ENCODE data around the gene CREB5. TPM values are rescaled to one million over a fixed set of nuclear protein-coding genes. Genes with fewer than 3 reads are reported as not detected.

Gene CREB5
- total RNA-seq, 4 donors from 2014 or later: 0.88 to 31.4 (median 15.9) TPM

DNA sequence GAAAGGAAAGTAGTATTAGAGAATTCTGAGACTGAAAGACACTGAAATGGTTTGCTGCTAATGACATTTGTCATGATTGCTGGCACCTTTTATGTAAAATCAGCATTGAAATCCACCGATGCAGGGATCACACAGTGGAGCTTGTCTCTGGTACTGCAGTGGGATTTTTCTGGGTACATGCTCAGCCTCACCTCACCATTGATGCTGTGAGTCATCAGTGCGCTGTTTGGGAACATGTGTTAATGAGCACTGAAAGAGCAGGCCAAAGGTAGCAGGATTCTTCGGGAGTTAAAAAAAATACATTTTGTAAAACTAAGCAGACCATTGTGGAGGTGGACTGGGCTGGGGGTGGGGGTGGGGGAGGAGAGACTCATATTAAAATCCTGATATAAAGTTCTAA, 174.9 kb downstream of the CREB5 start:
- H3K9me3 ChIP-seq: no peaks in the 10 kb centered on the region
- no peak for DNase-seq
- H3K36me3 ChIP-seq: no peaks in the 10 kb centered on the region
- no peaks in the 10 kb centered on the region for H3K4me1 ChIP-seq
- no peak for TF ChIP-seq POLR2A (IDR thresholded peaks at IDR 0.05)
- TF ChIP-seq, protein P1, sequence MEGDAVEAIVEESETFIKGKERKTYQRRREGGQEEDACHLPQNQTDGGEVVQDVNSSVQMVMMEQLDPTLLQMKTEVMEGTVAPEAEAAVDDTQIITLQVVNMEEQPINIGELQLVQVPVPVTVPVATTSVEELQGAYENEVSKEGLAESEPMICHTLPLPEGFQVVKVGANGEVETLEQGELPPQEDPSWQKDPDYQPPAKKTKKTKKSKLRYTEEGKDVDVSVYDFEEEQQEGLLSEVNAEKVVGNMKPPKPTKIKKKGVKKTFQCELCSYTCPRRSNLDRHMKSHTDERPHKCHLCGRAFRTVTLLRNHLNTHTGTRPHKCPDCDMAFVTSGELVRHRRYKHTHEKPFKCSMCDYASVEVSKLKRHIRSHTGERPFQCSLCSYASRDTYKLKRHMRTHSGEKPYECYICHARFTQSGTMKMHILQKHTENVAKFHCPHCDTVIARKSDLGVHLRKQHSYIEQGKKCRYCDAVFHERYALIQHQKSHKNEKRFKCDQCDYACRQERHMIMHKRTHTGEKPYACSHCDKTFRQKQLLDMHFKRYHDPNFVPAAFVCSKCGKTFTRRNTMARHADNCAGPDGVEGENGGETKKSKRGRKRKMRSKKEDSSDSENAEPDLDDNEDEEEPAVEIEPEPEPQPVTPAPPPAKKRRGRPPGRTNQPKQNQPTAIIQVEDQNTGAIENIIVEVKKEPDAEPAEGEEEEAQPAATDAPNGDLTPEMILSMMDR (IDR thresholded peaks at IDR 0.05): no peak
- H3K27ac ChIP-seq: no peak overlapping the region
- H3K4me3 ChIP-seq: no peak overlapping the region
- no peaks in the 10 kb centered on the region for H3K27me3 ChIP-seq

DNA sequence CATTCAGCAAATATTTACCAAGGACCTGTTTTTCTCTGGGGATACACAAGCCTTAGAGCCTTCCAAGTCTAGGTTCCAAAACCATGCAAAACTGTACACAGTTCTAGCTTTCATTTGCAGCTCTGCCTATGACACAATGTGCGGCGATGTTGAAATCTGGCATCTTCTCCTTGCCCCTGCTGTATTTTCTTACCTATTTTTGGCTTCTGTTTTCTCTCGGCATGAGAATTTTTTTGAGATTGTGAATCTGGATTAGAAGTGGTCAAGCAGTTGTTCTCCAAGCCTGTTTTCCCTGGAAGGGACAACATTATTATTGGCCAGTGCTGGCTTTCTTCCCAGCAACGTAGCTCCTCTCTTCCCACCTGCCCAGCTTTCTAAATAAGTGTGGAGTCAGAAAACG, 176.3 kb downstream of the CREB5 start:
- no peaks in the 10 kb centered on the region for H3K9me3 ChIP-seq
- H3K4me3 ChIP-seq: no peak overlapping the region
- TF ChIP-seq POLR2A (IDR thresholded peaks at IDR 0.05): no peak
- TF ChIP-seq, protein P1 (IDR thresholded peaks at IDR 0.05): no peak
- DNase-seq: no peak
- H3K4me1 ChIP-seq: no peaks in the 10 kb centered on the region
- H3K27me3 ChIP-seq: no peaks in the 10 kb centered on the region
- no peaks in the 10 kb centered on the region for H3K36me3 ChIP-seq
- H3K27ac ChIP-seq: no peak overlapping the region

DNA sequence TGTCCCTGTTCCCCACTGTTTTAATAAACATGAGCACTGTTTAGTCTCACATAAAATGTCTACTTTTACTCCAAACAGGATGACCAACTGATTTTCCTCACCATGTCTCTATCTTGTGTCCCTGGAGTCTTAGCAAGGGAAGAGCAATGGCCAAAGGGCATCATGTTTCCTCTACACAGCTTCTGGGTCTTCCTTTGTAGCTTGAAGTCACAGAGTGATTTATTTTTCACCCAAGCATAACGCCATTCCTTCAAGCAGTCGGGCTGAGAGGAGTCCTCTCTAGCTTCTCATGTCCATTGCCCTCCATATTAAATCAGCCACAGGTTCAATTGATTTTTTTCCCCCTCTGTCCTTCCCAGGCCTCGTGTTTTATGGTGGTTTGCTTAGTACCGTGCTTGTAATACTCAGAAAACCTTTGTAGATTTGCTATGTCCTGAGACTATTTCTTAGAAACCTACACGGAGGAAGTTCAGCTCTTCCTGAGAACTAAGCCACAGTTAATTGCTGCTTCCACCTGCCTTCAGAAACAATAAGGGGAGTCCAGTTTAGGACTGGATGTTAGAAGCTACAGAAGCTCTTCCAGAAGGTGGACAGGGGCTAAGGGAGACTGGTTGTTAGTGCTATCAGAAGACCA, 178.8 kb downstream of the CREB5 start:
- no peaks in the 10 kb centered on the region for H3K36me3 ChIP-seq
- H3K4me3 ChIP-seq: no peak overlapping the region
- H3K27me3 ChIP-seq: no peaks in the 10 kb centered on the region
- no peaks in the 10 kb centered on the region for H3K4me1 ChIP-seq
- no peak overlapping the region for H3K27ac ChIP-seq
- DNase-seq: no peak
- TF ChIP-seq, protein P1 (IDR thresholded peaks at IDR 0.05): no peak
- no peak for TF ChIP-seq POLR2A (IDR thresholded peaks at IDR 0.05)
- no peaks in the 10 kb centered on the region for H3K9me3 ChIP-seq

DNA sequence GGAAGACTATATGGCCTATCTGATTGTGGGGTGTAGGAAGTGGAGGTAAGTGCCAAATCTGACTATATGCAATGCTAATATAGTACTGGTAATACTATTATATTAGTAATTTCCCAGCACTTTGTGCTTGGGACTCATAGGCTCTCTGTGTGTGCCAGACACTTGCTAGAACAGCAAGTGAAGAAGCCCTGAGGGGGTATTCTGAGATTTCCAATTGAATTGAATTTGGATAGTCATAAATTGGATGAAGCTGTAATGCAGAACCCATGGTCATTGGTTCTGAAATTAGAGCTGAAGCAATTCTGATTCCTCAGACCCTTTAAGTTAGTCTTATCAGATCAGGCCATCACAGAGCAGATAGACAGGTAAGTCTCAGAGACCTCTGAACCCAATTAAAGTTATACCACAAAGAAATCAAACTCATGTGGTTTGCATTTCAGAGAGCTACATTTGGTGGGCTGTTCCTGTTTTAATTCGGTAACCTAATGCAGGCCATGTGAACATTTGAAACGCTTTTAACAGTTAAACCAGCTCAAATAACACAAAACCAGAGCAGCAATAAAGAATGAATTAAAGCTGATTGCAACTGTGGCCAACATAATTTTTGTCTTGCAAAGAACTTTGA, 179.5 kb downstream of the CREB5 start:
- TF ChIP-seq POLR2A (IDR thresholded peaks at IDR 0.05): no peak
- TF ChIP-seq, protein P1 (IDR thresholded peaks at IDR 0.05): no peak
- no peaks in the 10 kb centered on the region for H3K4me1 ChIP-seq
- H3K4me3 ChIP-seq: no peak overlapping the region
- no peaks in the 10 kb centered on the region for H3K27me3 ChIP-seq
- H3K27ac ChIP-seq: no peak overlapping the region
- no peaks in the 10 kb centered on the region for H3K9me3 ChIP-seq
- DNase-seq: no peak
- H3K36me3 ChIP-seq: no peaks in the 10 kb centered on the region

DNA sequence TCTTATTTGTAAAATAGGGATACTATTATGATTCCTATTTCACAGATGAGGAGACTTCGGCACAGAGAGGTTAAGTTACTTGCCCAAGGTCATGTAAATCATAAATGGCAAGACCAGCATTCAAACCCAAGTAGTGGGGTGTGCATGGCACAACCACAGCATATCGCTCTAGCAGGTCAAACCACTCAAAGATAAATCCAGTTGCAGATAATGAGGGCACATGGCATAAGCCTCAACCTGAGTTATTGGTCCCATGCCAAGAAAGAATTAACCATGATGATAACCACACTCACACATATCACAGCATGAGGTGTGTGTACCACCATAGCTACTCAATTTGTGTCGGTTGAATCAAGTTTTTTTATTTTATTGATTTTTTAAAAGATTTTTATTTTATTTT, 180.5 kb downstream of the CREB5 start:
- TF ChIP-seq, protein P1 (IDR thresholded peaks at IDR 0.05): no peak
- no peak for TF ChIP-seq POLR2A (IDR thresholded peaks at IDR 0.05)
- Histone ChIP-seq H3K9me3 (no peaks in the 10 kb centered on the region), H3K4me1 (no peaks in the 10 kb centered on the region), H3K27me3 (no peaks in the 10 kb centered on the region), H3K36me3 (no peaks in the 10 kb centered on the region), H3K4me3 (no peak overlapping the region), H3K27ac (no peak overlapping the region)
- no peak for DNase-seq
